Testis (tissue), 2 donors: Measurements from ENCODE around the gene RCAN2.

Experiments
- POLR2A ChIP-seq: fragments of 450-650 bp; IDR thresholded peaks from one replicate; pipeline ENCODE4 v1.6.1; 2017; ENCODE audit warnings: antibody characterized with exemption, mild to moderate bottlenecking, moderate library complexity
- TF ChIP-seq, protein P1 (sequence below), 3 experiments: fragments of 450-650 bp in 2 of 3; fragments of 200-600 bp in 1 of 3; sonication (generic) in 1 of 3; IDR thresholded peaks; one replicate each; pipeline ENCODE4 v1.5.1; 2016 to 2019; ENCODE audit warnings: antibody characterized with exemption in 3 of 3, mild to moderate bottlenecking in 2 of 3, moderate library complexity in 1 of 3

DNA sequence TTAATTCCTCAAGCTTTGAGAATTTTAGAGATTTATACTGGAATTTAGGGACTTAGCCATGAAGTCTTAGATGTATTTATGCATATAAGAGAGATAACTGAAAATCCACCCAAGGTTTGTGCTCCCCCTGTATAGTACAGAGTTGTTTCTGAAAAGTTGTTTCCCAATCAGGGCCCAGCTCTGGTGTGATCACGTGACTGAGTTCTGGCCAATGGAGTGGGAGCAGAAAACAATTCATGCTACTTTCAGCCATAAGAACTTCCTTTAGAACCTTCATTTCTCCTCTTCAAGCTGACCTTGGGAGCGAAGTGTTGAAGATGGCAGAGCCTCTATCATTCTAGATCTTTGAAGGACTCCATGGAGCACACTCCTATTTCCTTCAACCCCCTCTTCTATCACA is 151.0 kb downstream of the RCAN2 start:
- TF ChIP-seq, protein P1, sequence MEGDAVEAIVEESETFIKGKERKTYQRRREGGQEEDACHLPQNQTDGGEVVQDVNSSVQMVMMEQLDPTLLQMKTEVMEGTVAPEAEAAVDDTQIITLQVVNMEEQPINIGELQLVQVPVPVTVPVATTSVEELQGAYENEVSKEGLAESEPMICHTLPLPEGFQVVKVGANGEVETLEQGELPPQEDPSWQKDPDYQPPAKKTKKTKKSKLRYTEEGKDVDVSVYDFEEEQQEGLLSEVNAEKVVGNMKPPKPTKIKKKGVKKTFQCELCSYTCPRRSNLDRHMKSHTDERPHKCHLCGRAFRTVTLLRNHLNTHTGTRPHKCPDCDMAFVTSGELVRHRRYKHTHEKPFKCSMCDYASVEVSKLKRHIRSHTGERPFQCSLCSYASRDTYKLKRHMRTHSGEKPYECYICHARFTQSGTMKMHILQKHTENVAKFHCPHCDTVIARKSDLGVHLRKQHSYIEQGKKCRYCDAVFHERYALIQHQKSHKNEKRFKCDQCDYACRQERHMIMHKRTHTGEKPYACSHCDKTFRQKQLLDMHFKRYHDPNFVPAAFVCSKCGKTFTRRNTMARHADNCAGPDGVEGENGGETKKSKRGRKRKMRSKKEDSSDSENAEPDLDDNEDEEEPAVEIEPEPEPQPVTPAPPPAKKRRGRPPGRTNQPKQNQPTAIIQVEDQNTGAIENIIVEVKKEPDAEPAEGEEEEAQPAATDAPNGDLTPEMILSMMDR (IDR thresholded peaks at IDR 0.05): no peak
- no peak for TF ChIP-seq POLR2A
